Hematopoietic multipotent progenitor cell treated with erythropoietin and hydrocortisone succinate and interleukin-3 and kit ligand, for 6 days (in vitro differentiated cells): ENCODE measurements around the gene STK32C.
"Not testable (repeated sequence)": the region's sequence is repeated elsewhere in the genome, so short reads cannot be mapped to it uniquely, and the experiment has no call there.

ENCODE experiments used
- DNase-seq: peaks from one replicate; pipeline ENCODE4 v3.0.0-alpha.2; 2015

STK32C gene

GRCh38 chr10:132279873-132280645, 27.7 kb downstream of the STK32C start:
- no peak for DNase-seq

- DNase-seq = no peak
These were observed 30.4 kb downstream of the STK32C start for GRCh38 chr10:132277311-132277741.

- no peak for DNase-seq
These were observed 31.0 kb downstream of the STK32C start for GRCh38 chr10:132276706-132277105.

- DNase-seq = no peak
These were observed 31.5 kb downstream of the STK32C start for GRCh38 chr10:132276179-132276675.

GRCh38 chr10:132275426-132276178, 32.1 kb downstream of the STK32C start:
- DNase-seq = no peak

- DNase-seq = no peak
These were observed 32.8 kb downstream of the STK32C start for GRCh38 chr10:132274986-132275385.

GRCh38 chr10:132274581-132274980, 33.2 kb downstream of the STK32C start:
- no peak for DNase-seq

- no peak for DNase-seq
These were observed 33.8 kb downstream of the STK32C start for GRCh38 chr10:132273966-132274365.

- DNase-seq = no peak
These were observed 34.3 kb downstream of the STK32C start for GRCh38 chr10:132273304-132273944.

GRCh38 chr10:132272231-132272971, 35.3 kb downstream of the STK32C start:
- DNase-seq = no peak

GRCh38 chr10:132271458-132272230, 36.1 kb downstream of the STK32C start:
- no peak for DNase-seq

GRCh38 chr10:132270721-132271457, 36.9 kb downstream of the STK32C start:
- DNase-seq = no peak

- DNase-seq = no peak
These were observed 37.5 kb downstream of the STK32C start for GRCh38 chr10:132270256-132270655.

GRCh38 chr10:132269266-132270230, 38.2 kb downstream of the STK32C start:
- DNase-seq = no peak

GRCh38 chr10:132267916-132268315, 39.8 kb downstream of the STK32C start:
- DNase-seq = not testable (repeated sequence)

GRCh38 chr10:132266594-132267161, 41.1 kb downstream of the STK32C start:
- DNase-seq = no peak

GRCh38 chr10:132265890-132266496, 41.8 kb downstream of the STK32C start:
- DNase-seq = no peak

- no peak for DNase-seq
These were observed 42.5 kb downstream of the STK32C start for GRCh38 chr10:132264966-132265889.
